Stimulated activated naive CD8-positive, alpha-beta T cell treated with anti-CD3 and anti-CD28 coated beads, Interleukin-15, amount 100 ng/mL, for 72 hours (primary cell): ENCODE data around the gene MBP.
"Not testable (repeated sequence)": the region's sequence is repeated elsewhere in the genome, so short reads cannot be mapped to it uniquely, and the experiment has no call there.

ENCODE experiments used
- ATAC-seq: fragments of 150-1000 bp; cut with Tn5 transposase; 2 replicates; pipeline ENCODE4 v1.10.0; 2021; ENCODE audit warnings: mild to moderate bottlenecking, moderate library complexity
- DNase-seq, 2 donors: peaks; one replicate each; pipeline ENCODE4 v3.0.0; 2021 to 2022
- H3K27ac Mint-ChIP-seq, 2 donors: one replicate each; pipeline ENCODE4 v1.8.0; 2022; ENCODE audit warnings: mild to moderate bottlenecking in 2 of 2, mixed read lengths in 2 of 2, moderate library complexity in 2 of 2
- H3K27me3 Mint-ChIP-seq: one replicate; pipeline ENCODE4 v1.8.0; 2022; ENCODE audit warnings: mixed read lengths
- H3K4me1 Mint-ChIP-seq: one replicate; pipeline ENCODE4 v1.8.0; 2022; ENCODE audit warnings: mild to moderate bottlenecking, mixed read lengths
- H3K4me3 Mint-ChIP-seq, 2 donors: one replicate each; pipeline ENCODE4 v1.8.0; 2022; ENCODE audit warnings: mild to moderate bottlenecking in 2 of 2, mixed read lengths in 2 of 2, moderate library complexity in 1 of 2
- H3K9me3 Mint-ChIP-seq, 2 donors: one replicate each; pipeline ENCODE4 v1.8.0; 2022; ENCODE audit warnings: mixed read lengths in 2 of 2

MBP gene

DNA sequence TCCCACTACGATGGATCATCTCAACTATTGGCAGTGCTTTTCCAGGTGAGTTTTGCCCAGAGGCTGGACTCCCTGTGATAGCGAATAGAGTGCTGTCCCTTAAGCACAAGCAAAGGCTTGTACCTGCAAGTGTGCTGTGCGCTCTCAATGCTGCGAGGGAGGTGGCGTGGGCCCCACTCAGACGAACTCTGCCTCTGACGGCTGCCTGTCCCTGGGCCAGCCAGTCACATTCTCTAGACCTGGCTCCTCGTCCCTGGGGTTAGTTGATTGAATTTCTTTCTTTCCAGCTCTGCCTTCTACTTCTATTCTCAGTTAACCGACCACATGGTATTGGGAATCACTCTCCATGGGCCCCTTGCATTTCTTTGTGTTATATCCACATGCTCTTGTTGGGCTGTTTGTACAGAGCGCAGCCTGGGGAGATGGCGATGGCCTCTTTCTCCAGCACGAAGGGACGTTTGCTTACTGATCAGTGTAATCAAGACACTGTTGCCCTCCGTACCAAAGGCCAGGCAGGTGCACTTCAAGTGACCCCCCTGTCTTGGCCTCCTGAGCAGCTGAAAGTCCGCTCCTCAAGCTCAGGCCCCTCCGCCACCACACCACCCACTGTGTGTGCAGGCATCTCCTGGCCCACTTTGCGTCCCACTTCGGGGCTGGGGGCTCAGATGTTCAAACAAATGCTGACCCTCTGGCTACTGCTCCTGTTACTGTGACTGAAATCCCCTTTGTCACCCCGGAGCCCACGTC lies 158.9 kb downstream of the MBP start:
- no peaks in the 10 kb centered on the region for H3K27me3 Mint-ChIP-seq
- peaks cover 9% of the 10 kb centered on the region for H3K4me1 Mint-ChIP-seq
- peak overlapping the region in 1 of 2 donors; percentile 72 for H3K27ac Mint-ChIP-seq
- H3K9me3 Mint-ChIP-seq: no peaks in the 10 kb centered on the region
- H3K4me3 Mint-ChIP-seq: no peak overlapping the region
- DNase-seq (no peak), ATAC-seq (no peak)

DNA sequence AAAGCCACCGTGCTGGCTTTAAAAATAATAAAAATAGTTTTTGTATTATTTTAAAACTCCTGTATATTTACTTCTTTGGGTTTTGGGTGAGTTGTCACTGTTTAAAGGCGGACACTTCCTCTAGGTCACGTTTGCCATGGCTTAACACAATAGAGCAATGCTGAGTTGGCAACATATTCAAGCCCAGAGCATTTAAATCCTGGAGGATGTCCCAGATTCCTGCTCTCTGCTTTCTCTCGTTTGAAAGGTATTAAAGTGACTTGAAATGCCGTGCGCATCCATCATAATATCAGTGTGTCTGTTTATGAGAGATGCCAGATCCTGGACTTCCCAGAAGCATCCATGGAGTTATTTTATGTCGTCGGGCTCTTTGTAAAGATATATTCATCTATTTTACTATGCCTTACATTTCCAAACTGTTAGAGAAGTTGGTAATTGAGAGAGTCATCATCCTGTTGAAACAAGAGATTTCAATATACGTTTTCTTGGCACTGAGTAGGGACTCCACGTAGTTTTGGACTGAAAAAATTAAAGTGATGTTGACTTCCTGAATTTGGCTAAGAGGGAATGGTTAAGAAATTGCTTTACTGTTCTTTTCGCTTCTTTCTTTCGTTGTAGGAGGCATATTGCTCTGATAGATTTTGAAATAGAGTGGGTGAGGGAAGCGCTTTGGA lies 159.6 kb downstream of the MBP start:
- H3K27ac Mint-ChIP-seq: no peak overlapping the region
- H3K4me3 Mint-ChIP-seq: no peak overlapping the region
- ATAC-seq: no peak
- H3K9me3 Mint-ChIP-seq: no peaks in the 10 kb centered on the region
- no peaks in the 10 kb centered on the region for H3K27me3 Mint-ChIP-seq
- no peak for DNase-seq
- peaks cover 9% of the 10 kb centered on the region for H3K4me1 Mint-ChIP-seq

DNA sequence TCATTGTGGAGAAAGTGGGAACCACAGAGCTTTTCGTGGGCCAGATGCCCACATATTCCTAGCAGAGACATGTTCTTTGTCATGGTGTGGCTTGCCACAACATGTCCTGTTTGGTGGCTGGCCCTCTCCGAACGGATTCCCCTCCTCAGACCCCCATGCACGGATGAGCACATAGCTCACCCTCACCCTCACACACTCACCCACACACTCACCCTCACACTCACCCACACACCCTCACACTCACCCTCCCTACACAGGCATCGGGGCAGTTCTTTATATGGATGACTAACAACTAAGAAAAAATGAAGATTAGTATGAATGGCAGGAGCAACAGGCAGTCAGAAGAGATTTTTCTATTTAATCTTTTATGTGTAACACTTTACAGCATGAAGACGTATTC lies 160.3 kb downstream of the MBP start:
- no peak for ATAC-seq
- H3K4me3 Mint-ChIP-seq: no peak overlapping the region
- peaks cover 9% of the 10 kb centered on the region for H3K4me1 Mint-ChIP-seq
- no peak for DNase-seq
- H3K27me3 Mint-ChIP-seq: no peaks in the 10 kb centered on the region
- no peak overlapping the region for H3K27ac Mint-ChIP-seq
- no peaks in the 10 kb centered on the region for H3K9me3 Mint-ChIP-seq

DNA sequence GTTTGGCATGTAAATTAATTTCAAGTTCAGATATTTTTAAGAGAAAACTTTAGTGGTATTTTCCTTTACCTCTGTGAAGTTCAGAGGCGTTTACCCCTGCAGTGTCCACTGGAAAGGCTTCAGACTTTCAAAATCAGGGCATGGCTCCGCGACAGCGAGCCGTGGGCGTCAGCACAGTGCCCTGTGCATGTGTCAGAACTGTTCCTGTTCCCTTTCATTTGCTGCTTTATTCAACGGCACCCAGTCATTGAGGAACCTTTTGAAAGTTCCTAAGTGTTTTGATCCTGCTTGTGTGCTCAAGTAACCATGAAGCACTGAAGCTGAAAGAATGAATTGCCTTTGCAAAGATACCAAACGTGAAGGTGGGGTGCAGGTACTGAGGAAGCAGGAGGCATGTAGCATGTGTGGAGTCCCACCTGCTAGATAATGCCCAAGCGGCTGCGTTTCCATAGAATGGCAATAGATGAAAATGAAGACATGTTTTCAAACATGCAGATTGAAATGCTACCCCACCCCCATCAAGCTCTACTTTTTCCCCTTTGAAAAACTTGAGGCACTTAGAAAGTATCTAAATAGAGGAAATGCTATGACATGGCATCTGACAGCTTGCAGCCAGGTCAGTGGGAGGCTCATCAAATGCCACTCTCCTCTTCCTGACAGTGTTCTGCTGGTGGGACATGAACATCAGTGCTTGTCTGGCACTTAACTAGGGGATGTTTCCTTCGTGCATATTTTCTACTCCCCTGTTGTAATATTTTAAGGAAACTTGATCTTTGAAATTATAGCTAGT lies 161.6 kb downstream of the MBP start:
- Mint-ChIP-seq H3K4me1 (peaks cover 9% of the 10 kb centered on the region), H3K27ac (peak overlapping the region in 1 of 2 donors; percentile 1), H3K9me3 (no peaks in the 10 kb centered on the region), H3K27me3 (no peaks in the 10 kb centered on the region), H3K4me3 (no peak overlapping the region)
- ATAC-seq (no peak), DNase-seq (no peak)

DNA sequence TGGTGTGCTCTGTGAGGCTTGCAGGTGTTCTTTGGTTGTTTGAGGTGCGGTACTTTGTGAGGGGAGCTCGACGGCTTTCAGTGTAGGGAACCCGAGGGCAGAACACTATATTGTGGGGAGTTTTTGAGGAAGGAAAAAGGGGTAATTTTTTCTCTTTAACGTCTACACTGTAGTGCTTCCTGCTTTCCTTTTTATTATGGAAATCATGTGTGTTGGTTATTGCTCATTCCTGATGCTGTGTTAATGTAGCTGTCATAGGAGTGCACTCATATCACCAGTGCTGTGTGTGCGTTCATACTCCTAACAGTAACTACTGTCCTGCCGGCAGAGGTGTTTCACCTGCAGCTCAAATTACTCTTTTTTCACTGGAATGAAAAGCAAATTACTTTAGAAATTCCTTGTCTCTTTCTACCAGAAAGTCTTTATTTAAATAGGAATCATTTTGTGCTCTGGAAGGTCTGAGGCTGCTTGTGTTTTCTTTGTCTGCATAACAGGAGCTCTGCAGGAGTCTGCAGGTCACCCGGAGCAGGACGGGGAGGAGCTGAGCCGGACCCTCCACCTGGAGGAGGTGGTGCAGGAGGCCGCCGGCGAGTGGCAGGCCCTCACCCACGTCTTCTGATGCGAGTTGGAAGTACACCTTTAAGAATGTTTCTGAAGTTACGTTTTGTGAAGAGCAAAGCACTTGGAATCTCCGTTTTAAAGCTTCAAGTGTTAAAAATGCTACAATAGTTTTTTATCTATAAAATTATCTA lies 164.7 kb downstream of the MBP start:
- H3K27ac Mint-ChIP-seq: peak overlapping the region in 1 of 2 donors; percentile 85
- no peak for ATAC-seq
- no peak for DNase-seq
- no peaks in the 10 kb centered on the region for H3K27me3 Mint-ChIP-seq
- no peaks in the 10 kb centered on the region for H3K9me3 Mint-ChIP-seq
- no peak overlapping the region for H3K4me3 Mint-ChIP-seq
- peaks cover 22% of the 10 kb centered on the region for H3K4me1 Mint-ChIP-seq

DNA sequence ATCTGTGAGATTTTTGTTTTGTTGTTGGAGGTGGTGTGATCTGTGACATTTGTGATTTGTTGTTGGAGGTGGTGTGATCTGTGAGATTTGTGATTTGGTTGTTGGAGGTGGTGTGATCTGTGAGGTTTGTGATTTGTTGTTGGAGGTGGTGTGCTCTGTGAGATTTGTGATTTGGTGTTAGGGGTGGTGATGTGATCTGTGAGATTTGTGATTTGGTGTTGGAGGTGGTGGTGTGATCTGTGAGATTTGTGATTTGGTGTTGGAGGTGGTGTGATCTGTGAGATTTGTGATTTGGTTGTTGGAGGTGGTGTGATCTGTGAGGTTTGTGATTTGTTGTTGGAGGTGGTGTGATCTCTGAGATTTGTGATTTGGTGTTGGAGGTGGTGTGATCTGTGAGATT lies 165.3 kb downstream of the MBP start:
- not testable (repeated sequence) for H3K27me3 Mint-ChIP-seq, DNase-seq, H3K9me3 Mint-ChIP-seq, H3K27ac Mint-ChIP-seq, ATAC-seq, H3K4me3 Mint-ChIP-seq
- peaks cover 23% of the 10 kb centered on the region for H3K4me1 Mint-ChIP-seq

GRCh38 chr18:76965555-76966151 lies 166.9 kb downstream of the MBP start:
- H3K9me3 Mint-ChIP-seq, DNase-seq, H3K4me3 Mint-ChIP-seq, H3K27me3 Mint-ChIP-seq, ATAC-seq, H3K27ac Mint-ChIP-seq: not testable (repeated sequence)
- H3K4me1 Mint-ChIP-seq: peaks cover 14% of the 10 kb centered on the region

- ATAC-seq (no peak), DNase-seq (no peak)
- Mint-ChIP-seq H3K4me3 (no peak overlapping the region), H3K27me3 (no peaks in the 10 kb centered on the region), H3K9me3 (no peaks in the 10 kb centered on the region), H3K27ac (no peak overlapping the region), H3K4me1 (peaks cover 14% of the 10 kb centered on the region)
Observed at GRCh38 chr18:76963936-76964335, 168.6 kb downstream of the MBP start.

GRCh38 chr18:76962851-76963250 lies 169.7 kb downstream of the MBP start:
- peaks cover 14% of the 10 kb centered on the region for H3K4me1 Mint-ChIP-seq
- no peak for DNase-seq
- no peak overlapping the region for H3K27ac Mint-ChIP-seq
- H3K4me3 Mint-ChIP-seq: no peak overlapping the region
- no peaks in the 10 kb centered on the region for H3K9me3 Mint-ChIP-seq
- no peaks in the 10 kb centered on the region for H3K27me3 Mint-ChIP-seq
- no peak for ATAC-seq

GRCh38 chr18:76960528-76961035 lies 172.0 kb downstream of the MBP start:
- H3K27ac Mint-ChIP-seq: no peak overlapping the region
- H3K4me3 Mint-ChIP-seq: no peak overlapping the region
- H3K27me3 Mint-ChIP-seq: no peaks in the 10 kb centered on the region
- no peaks in the 10 kb centered on the region for H3K9me3 Mint-ChIP-seq
- DNase-seq: no peak
- H3K4me1 Mint-ChIP-seq: peaks cover 20% of the 10 kb centered on the region
- no peak for ATAC-seq

DNA sequence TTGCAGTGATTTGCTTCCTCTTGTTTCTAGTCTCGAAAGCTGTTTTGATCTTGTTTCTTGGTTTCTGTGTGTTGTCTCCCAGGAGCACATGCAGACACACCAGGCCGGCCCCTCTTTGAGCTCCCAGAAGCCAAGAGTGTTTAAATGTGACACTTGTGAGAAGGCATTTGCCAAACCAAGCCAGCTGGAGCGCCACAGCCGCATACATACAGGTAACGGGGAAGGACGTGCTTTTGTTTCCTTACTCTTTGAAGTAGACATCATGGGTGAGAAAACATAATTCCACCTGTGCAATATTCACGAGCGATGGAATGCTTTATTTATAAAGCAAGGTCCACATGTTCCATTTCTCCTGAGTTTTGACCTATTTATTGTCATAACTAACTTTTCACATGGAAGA lies 173.0 kb downstream of the MBP start:
- no peak overlapping the region for H3K27ac Mint-ChIP-seq
- no peaks in the 10 kb centered on the region for H3K27me3 Mint-ChIP-seq
- DNase-seq: no peak
- ATAC-seq: no peak
- H3K4me1 Mint-ChIP-seq: peaks cover 20% of the 10 kb centered on the region
- H3K4me3 Mint-ChIP-seq: no peak overlapping the region
- H3K9me3 Mint-ChIP-seq: no peaks in the 10 kb centered on the region

- DNase-seq (no peak), ATAC-seq (no peak)
- Mint-ChIP-seq H3K27me3 (no peaks in the 10 kb centered on the region), H3K9me3 (no peaks in the 10 kb centered on the region), H3K4me1 (peaks cover 16% of the 10 kb centered on the region), H3K4me3 (no peak overlapping the region), H3K27ac (no peak overlapping the region)
Observed at GRCh38 chr18:76958692-76959341, 173.8 kb downstream of the MBP start.

- H3K27ac Mint-ChIP-seq: no peak overlapping the region
- no peak for DNase-seq
- no peak overlapping the region for H3K4me3 Mint-ChIP-seq
Observed at GRCh38 chr18:76957384-76958355, 174.9 kb downstream of the MBP start.

DNA sequence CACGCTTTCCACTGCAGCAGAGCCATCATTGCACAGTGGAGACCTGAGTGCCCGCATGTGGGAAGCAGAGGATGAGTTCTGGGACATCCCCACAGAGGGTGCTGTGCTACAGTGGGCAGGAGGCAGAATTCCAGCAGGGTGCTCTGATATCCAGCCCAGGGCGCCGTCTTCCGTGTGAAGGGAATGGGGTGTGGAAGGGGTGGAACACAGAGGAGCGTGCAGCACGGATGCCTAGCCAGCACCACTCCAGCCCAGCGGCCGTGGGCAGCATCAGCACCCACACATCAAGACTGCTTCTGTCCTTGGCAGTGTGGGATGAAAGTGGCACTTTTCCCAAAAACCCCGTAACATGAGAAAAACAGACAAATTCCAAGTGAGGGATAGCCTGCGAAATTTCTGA lies 175.9 kb downstream of the MBP start:
- ATAC-seq (no peak), DNase-seq (no peak)
- Mint-ChIP-seq H3K27me3 (no peaks in the 10 kb centered on the region), H3K27ac (no peak overlapping the region), H3K4me1 (peaks cover 6% of the 10 kb centered on the region), H3K4me3 (no peak overlapping the region), H3K9me3 (no peaks in the 10 kb centered on the region)

More at GRCh38 chr18:76957384-76958355, 174.9 kb downstream of the MBP start:
- Mint-ChIP-seq H3K4me1 (peaks cover 6% of the 10 kb centered on the region), H3K9me3 (no peaks in the 10 kb centered on the region), H3K27me3 (no peaks in the 10 kb centered on the region)
- ATAC-seq: no peak
